Measurements from ENCODE around the gene SMCO4.

The SMCO4 gene

DNA sequence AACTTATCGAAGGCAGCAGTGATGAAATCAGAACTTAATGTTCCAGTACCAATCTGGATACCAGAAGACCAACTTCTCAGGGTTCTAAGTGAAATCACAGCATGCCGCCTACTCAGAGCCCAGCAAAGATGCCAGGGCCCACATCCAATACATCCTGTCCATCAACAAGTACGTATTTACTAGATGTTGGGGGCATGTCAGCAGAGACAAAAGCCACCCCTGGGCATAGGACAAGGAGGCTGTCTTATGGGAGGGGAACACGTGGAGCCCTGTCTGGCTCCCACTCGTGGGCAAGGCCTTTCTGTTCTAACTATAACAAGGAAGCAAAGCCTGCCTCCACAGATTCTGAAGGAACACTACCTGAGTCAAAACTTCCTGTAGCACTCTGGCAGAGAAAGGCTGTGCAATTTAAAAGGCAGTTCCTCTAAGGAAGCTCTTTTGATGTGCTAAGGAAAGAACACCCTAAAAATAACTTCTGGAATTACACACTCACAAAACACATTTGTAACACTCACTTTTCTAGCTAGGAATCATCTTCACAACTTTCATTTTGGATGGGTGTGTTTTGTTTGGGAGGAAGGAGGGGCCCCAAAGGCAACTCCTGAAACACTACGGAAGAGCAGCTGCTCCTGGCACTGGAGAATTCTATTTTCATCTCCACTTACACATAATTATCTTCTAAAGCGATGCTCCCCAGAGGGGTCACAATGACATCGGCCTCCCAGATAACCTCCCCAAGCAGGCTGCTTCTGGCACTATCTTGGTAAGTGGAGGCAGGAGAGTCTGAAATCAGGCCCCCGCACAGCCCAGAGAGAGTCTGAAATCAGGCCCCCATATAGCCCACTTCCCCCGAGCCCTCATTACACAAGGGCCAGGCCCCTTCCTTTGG lies 14.2 kb downstream of the SMCO4 start:
- no peak for DNase-seq (ENCODE audit: low read depth)

DNA sequence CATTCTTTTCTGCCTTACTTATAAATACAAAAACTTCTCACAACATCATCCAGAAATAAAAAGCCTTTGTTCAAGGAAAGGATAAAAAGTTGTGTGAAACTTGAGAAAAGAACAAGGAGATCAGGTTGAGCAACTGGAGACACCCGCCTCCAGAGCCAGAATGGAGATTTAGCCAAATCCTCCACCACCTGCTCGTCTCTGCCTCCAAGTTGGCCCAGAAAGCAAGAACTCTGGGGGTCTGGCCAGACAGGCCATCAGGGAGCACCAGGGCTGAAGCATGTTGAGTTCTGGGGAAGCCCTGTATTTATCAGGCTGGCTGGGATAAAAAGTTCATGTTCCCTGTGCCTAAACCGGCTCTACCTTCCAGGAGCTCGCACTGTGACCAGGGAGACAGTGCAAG lies 14.9 kb downstream of the SMCO4 start:
- no peak for DNase-seq (ENCODE audit: low read depth)

DNA sequence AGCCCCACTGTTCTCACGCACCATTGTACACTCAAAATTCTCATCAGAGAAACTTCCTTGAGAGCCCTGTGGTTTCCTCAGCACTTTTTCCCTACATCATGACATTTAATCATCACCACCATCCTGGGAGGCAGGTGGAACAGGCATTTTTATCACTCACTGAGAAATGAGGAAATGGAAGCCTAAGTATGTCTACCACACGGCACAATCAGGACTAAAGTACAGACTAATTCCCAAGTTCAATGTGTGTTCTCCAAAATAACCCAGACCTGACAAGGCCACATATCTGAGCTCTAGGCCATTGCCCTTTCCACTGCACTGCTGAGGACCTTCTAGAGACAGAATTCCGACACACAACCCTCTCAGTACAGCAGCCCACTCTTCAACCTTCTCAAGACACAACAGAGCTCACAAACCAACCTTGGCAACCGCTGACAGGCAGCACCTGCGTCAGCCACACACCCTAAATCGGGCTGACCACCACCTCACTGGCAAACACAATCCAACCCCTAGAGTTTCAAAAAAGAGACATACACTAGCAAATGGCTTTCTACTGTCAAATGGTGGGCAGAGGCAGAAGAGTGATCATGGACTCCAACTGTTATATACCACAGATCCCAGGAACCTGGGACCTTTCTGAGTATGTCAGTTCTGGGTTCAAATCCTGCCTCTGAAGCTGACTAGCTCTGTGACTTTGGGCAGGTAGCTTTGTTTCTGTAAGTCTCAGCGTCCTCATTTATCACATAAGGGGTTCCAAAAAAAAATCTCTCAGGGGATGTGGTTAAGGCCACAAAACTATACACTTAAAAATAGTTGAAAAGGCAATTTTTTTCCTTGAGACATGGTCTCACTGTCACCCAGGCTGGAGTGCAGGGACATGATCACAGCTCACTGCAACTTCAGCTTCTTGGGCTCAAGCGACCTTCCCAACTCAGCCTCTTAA lies 16.3 kb downstream of the SMCO4 start:
- DNase-seq (ENCODE audit: low read depth) = no peak

DNA sequence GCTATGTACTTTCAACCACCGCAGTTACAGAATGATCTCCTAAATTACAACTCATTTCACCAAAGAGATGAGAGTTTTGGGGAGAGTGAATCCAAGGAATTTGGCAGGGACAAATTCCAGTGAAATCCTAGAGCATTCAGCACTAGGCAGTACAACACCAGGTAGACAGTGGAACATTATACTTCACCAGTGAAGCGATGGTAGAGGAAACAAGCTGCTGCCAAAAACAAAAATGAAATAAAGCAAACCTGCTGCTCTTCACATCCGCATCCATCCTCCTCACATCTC lies 16.9 kb downstream of the SMCO4 start:
- no peak for DNase-seq (ENCODE audit: low read depth)

DNA sequence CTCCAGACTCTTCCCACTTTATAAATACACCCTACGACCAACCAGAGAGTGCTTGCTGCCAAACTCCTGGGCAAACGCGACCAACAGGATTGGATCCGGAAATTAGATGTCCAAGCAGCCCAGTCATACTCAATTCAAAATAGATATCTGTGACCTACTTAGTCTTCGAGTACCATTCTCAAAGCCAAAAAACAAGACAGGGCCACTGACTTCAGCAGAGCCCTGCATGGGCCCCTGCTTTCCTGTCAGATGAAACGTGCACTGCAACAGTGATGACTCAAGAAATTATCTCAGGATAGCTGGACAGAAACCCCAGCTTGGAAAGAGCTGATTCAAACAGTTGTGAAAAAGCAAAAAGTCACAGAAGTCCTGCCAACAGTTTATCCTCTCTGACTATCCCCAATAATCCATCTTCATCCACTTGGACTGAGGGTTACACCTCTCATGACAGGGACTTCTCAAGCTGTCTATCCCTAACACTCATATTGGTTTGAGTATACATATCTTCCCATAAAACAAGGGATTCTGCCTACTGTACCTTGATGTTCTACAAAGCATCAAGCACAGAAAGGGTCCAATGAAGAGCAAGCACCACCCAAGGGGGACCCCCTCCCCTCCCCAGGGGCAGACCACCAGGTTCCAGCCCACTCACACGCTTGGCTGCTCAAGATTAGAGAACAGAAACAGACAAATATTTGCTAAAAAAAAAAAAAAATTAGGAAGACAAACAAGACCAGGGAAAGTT lies 17.4 kb downstream of the SMCO4 start:
- DNase-seq (ENCODE audit: low read depth) = no peak

DNA sequence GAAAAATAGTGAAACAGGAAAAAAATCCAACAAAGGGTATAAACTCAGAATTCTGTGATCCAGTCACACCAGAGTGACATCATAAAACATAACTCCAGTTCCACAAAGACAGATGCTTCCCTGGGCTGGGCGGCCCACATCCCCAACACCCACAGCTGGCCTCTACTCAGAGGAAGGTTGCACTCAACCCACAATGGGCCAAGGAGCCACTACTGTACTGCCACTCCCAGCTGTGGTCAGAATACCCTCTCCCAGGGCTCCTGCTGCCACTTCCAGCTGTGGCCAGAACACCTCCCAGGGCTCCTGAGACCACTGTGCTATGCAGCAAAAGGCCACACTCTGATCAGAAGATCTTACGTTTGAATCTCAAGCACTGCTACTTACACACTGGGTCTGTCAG lies 18.3 kb downstream of the SMCO4 start:
- no peak for DNase-seq (ENCODE audit: low read depth)

DNA sequence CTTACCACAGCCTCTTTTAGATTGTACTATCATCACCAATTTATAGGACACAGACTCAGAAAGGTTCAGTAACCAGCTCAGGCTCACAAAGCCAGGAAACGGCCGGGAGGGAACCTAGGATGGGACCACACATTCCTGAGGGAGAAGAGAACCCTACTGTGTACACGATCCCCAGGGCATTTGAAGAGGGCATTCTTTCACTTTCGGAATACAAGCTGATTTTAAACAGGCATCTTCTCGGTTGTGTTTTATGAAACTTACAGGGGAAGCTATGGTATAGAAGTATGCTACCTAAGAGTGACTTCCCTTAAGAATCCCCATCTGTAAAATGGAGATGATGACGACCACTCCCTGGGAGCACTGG lies 19.0 kb downstream of the SMCO4 start:
- no peak for DNase-seq (ENCODE audit: low read depth)

DNA sequence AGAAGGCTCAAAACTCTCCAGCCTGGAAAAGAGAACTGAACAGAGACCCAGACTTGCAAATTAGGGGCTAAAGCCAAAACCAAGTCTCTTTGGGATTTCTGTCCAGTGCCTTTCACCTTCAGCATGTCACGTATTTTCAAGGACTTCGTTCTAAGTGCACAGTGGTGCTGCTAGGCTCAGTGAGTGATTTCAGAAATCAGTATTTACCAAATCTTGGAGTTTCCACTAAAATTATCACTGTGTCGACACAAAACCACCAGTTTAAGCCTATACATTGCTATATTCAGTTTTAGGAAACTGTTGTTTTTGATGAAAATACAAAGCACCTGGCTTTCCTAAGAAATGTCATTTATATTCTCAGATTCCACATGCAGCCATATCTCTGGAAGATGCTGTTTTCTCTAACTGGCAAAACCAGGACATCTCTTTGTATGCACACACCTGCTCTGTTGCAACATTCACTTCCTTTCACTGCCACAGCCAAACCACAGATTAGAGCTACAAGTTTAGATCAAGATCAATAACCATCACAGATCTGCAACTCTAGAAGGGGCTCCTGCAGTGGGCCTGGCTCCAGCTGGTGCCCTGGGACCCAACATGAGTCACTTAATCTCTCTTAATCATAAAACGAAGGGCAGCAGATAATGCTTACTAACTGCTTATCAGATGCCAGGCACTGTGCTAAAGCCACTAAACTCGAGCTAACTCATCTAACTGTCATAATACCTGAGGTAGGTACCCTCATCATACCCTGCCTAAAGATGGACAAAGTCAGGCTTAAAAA lies 22.3 kb downstream of the SMCO4 start:
- no peak for DNase-seq (ENCODE audit: low read depth)

DNA sequence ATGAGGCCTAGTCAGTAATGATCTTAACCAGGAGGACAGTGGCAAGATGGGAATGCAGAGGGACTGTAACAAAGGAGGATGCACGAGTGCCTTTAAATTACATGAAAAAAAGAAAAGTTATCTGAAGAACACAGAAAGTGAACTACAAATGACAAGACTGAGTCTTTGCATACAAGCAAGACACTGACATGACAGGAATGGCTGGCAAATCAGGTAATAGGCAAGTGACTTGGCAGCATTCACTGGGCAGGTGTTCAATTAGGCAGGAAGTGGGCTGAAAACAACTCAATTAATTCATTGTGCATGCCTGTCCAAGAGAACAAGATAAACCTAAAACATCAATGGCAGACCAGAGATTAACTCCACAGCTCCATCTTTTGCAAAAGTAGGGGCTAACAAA lies 24.0 kb downstream of the SMCO4 start:
- DNase-seq (ENCODE audit: low read depth) = no peak

DNA sequence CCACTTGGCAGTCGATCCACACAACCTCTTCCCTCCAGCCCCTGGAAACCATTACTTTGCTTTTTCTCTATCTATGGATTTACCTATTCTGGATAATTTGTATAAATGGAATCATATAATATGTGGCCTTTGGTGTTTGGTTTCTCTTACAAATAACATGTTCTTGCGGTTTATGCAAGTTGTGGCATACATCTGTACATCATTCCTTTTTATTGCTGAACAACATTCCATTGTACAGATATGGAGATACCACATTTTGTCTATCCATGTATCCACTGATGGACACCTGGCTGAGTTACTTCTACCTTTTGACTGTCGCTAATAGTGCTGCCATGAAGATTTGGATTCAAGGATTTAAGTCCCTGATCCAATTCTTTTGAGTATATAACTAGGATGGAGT lies 25.1 kb downstream of the SMCO4 start:
- no peak for DNase-seq (ENCODE audit: low read depth)

DNA sequence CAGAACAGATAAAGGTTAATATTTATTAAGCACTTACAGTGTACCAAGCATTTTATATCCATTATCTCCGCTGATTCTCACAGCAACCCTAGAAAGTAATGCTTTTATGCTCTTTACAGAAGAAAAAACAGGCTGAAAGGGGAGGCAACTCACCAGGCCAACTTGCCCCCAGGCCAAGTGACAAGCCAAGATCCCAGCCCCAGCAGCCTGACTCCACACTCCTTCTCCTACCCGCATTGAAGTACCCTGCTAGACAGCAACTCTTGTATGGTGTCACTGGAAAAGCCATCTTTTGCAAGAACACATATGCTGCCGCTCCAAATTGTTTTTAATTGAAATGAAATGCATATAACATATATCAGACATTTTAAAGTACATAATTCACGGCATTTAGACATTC lies 25.6 kb downstream of the SMCO4 start:
- no peak for DNase-seq (ENCODE audit: low read depth)

DNA sequence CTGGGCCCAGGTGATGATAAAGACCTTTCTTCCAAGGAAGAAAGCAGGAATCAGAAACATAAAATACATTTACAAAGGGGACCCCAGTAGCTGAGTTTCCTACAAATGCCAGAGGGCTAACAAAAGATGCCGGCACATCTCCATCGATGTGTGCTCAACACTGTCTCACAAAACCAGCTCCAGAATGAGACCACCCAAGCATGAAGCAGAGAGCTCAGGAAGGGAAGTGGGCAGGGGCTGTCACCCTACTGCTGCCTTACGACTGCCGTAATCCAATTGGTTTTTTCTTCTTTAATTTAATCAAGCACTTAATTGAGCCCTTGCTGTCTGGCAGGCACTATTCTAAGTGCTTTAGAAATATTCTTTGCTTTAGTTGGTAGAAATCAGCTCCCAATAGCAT lies 26.1 kb downstream of the SMCO4 start:
- DNase-seq (ENCODE audit: low read depth) = no peak

DNA sequence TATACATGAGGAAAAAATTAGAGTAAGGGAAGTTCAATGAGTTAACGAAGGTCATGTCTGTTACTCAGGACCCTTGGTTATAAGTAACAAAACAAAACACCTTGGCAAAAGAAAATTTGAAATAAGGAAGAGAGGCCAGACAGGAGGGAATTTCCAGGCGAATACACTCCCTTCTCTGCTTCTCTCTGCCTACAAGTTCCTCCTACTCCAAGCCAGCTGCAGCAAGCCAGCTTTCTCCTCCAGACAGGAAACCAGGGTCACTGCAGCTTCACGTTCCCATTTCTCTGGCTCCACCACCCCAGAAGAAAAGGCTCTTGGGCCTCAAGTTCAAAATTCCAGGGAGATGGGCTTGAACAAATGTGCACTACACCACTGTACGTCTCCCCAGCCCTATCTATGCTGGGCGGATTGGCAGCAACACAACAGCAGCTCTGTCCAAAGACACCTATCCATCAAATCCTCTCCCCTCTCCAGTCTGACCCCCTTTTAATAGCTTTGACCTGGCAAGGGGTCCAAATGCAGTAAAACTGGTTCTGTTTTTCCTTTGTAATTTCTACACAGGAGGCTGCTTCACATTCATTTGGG lies 27.7 kb downstream of the SMCO4 start:
- DNase-seq (ENCODE audit: low read depth) = no peak

DNA sequence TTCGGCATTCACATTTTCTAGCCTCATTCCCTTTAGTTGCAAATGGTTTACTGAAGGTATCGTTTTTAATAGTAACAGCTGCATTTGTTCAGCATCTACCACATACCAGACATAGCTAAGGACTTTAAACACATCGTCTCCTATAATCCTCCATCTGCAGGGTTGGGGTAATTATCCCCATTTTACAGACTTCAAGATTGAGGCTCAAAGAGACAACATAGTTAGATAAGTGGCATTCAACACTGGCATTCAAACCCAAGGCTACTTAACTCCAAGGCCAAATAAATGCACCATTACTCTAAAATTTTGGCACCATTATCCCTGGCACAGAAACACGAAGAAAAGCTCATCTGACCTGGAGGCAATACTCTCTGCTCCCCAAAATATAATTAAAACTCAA lies 28.5 kb downstream of the SMCO4 start:
- no peak for DNase-seq (ENCODE audit: low read depth)

DNA sequence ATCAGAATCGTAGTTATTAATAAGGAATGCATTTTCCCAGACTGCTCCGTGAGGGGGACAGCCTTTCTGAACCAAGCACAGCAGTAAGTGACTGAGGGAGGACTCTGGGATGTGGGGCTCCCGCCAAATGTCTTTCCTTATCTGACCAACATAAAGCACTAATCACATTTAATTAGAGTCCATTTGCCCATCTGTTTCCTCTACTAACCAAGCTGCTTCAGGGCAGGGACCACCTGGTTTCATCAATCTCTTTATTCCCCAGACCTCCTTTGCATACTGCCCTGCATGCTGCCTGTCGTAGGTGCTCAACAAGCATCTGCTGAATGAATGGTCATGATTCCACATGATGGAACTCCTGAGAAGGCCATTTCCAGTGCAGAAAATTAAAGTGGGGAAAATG lies 29.4 kb downstream of the SMCO4 start:
- no peak for DNase-seq (ENCODE audit: low read depth)

DNA sequence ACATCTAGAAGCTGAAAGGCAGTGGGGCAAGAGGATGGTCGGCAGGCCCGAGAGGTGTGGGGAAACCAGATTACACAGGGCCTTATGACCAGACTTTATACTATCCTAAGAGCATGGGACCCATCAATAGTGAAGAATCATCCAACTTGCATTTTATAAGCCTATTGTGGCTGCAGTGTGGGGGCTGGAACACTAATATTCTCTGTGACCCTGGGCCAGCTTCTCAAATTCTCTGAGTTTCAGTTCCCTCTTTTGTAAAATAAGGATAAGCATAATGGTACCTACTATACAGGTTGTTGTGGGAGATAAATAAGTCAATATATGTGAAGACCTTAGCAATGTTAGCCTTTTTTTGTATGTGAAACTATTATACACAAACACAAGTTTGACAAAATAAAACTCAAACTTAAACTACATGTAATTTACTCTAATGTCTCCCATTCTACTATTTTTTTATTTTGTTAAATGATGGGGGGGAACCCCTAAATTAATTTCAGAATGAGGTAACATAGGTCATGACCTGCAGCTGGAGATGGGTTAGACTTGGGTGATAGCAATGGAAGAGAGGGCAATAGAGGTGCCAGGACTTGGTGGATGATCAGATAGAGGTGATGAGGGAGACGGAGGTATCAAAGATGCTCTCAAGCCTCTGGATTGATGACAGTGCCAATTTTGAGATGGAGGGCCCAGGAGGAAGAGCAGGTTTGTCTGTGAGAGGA lies 30.1 kb downstream of the SMCO4 start:
- DNase-seq (ENCODE audit: low read depth) = no peak

DNA sequence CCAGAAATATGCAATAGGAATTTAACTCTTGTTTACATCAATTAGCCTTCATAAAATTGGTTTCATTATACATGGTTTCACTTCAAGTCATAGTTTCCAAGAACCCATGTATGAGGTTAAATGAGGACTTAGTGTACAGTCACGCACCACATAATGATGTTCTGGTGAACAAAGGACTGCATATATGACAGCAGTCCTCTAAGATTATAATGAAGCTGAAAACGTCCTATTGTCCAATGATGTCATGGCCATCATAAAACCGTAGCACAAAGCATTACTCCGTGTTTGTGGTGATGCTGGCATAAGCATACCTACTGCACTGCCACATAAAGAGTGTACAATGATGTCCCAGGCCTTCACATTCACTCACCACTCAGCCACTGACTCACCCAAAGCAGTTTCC lies 31.1 kb downstream of the SMCO4 start:
- no peak for DNase-seq (ENCODE audit: low read depth)

DNA sequence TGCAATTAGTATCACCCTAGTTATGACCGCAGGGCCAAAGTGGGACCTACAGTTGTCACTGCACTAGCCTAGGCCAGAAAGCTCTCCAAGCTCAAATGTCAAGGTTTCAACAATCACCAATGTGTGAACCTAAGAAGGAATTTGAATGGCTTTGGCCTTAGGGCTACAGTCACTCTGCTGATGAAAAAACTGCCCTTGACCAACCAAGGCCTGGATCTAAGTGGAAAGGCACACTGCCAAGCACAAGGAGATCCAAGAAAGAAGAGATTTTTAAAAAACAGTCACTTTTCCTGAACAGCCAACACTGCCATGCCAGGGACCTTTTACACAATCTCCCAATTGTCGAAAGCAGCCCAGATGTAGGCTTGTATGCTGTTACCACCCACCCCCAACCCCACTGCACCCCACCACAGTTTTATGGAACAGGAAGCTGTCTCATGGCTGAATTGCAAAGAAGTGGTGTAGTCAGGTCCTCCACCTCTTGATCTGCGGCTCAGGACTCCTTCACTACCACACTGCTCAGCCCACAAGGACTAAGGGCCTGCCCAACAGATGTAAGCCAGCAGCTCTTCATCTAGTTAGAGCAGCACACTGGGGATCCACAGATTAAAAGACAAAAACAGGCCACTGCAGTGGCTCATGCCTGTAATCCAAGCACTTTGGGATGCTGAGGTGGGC lies 32.9 kb downstream of the SMCO4 start:
- DNase-seq (ENCODE audit: low read depth) = no peak

DNA sequence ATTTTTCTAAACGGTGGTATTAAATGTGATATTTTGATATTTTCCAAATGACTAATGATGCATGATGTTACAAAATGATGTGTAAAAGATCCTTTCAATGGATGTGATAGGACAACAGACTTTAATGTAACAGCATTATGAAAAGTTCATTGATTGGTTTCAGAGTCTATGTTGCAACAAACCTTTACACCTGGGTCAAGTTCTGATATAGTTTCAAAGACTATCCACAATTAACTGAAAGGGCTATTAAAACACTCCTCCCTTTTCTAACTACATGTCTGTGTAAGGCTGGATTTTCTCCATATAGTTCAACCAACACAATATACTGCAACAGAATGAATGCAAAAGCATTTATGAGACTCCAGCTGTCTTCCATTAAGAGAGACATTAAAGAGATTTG lies 35.7 kb downstream of the SMCO4 start:
- DNase-seq (ENCODE audit: low read depth) = no peak

DNA sequence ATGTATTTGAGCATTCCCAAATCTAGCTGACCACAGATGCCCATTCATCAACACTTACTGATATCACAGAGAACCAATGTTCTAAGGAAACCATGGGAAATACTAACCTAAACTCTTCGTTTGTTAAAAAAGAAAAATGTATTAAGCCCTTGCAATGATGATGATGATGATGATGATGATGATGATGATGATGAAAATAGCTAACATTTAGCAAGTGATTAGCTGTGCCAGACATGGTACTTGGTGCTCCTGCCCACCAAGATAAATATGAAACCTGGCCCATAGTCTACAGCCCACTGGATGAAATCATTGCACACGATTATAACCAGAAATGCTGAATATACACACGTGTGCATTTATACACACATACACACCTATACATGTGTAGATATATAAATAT lies 37.5 kb downstream of the SMCO4 start:
- DNase-seq (ENCODE audit: low read depth) = no peak

Data from stimulated activated CD4-positive, alpha-beta T cell treated with anti-CD3 and anti-CD28 coated beads, Interleukin-2, amount 100 ng/mL, for 4 hours (primary cell).